GM12878 (cell line): ENCODE data around the gene PDPK1. TPM values are rescaled to one million over a fixed set of nuclear protein-coding genes. Genes with fewer than 3 reads are reported as not detected.

Source experiments
- CBFB ChIP-seq: IDR thresholded peaks from 2 replicates; pipeline ENCODE4 v1.6.1; 2016; ENCODE audit warnings: antibody characterized with exemption, low read depth
- CBX5 ChIP-seq: sonication (generic); IDR thresholded peaks from 2 replicates; pipeline ENCODE4 v1.6.1; 2016; ENCODE audit warnings: low read depth, moderate library complexity, mild to moderate bottlenecking, inconsistent platforms
- CHD1 ChIP-seq: IDR thresholded peaks from 2 replicates; pipeline ENCODE4 v1.6.1; 2012; ENCODE audit warnings: low read depth, low read length, improper control_type of control experiment
- EGR1 ChIP-seq, 2 experiments: IDR thresholded peaks; 1 replicate in 1 of 2; 2 replicates in 1 of 2; pipeline ENCODE4 v1.6.1; 2011 to 2012; ENCODE audit warnings: low read depth in 2 of 2, low read length in 2 of 2, borderline replicate concordance in 1 of 2, mild to moderate bottlenecking in 1 of 2, moderate library complexity in 1 of 2
- IKZF2 ChIP-seq, 2 experiments: fragments of 450-650 bp; IDR thresholded peaks; 2 replicates each; pipeline ENCODE4 v1.6.1; 2017; ENCODE audit warnings: mild to moderate bottlenecking in 2 of 2, moderate library complexity in 2 of 2
- JUNB ChIP-seq: IDR thresholded peaks from 2 replicates; pipeline ENCODE4 v1.6.1; 2016; ENCODE audit warnings: antibody characterized with exemption, mild to moderate bottlenecking
- MEF2B ChIP-seq: fragments of 450-650 bp; IDR thresholded peaks from 2 replicates; pipeline ENCODE4 v1.6.1; 2018; ENCODE audit warnings: mild to moderate bottlenecking, moderate library complexity; ENCODE audit not compliant: partially characterized antibody, poor library complexity, severe bottlenecking
- MYC ChIP-seq: IDR thresholded peaks from 2 replicates; pipeline ENCODE4 v1.6.1; 2011; ENCODE audit warnings: mild to moderate bottlenecking, low read length, moderate library complexity, inconsistent platforms; ENCODE audit not compliant: insufficient read depth, insufficient replicate concordance, insufficient read length, severe bottlenecking
- POLR2AphosphoS5 ChIP-seq: IDR thresholded peaks from 2 replicates; pipeline ENCODE4 v1.6.1; 2011; ENCODE audit warnings: mild to moderate bottlenecking, low read length, inconsistent platforms
- RAD51 ChIP-seq: fragments of 450-650 bp; IDR thresholded peaks from 2 replicates; pipeline ENCODE4 v1.6.1; 2016; ENCODE audit warnings: moderate library complexity, mild to moderate bottlenecking, inconsistent platforms
- RFX5 ChIP-seq: IDR thresholded peaks from 2 replicates; pipeline ENCODE4 v1.6.1; 2011; ENCODE audit warnings: low read depth, low read length, improper control_type of control experiment
- SMC3 ChIP-seq: IDR thresholded peaks from 2 replicates; pipeline ENCODE4 v1.6.1; 2011; ENCODE audit warnings: low read length, improper control_type of control experiment, borderline replicate concordance
- SUPT20H ChIP-seq: IDR thresholded peaks from 2 replicates; pipeline ENCODE4 v1.6.1; 2011; ENCODE audit warnings: low read depth, mild to moderate bottlenecking, low read length, moderate library complexity, borderline replicate concordance; ENCODE audit not compliant: control insufficient read depth
- TAF1 ChIP-seq: IDR thresholded peaks from 2 replicates; pipeline ENCODE4 v1.6.1; 2011; ENCODE audit warnings: mild to moderate bottlenecking, low read depth, low read length, borderline replicate concordance
- ZNF207 ChIP-seq: fragments of 450-650 bp; IDR thresholded peaks from 2 replicates; pipeline ENCODE4 v1.6.1; 2014; ENCODE audit warnings: antibody characterized with exemption, mild to moderate bottlenecking, borderline replicate concordance
- ZNF274 ChIP-seq: IDR thresholded peaks from one replicate; pipeline ENCODE4 v1.8.0; 2011; ENCODE audit not compliant: insufficient read length, insufficient read depth
- polyA plus RNA-seq, 11 experiments: library from polyadenylated mRNA; depleted of rRNA in 4 of 11; unstranded in 6 of 11; stranded (reverse) in 5 of 11; fragments of >200 nt; fragmentation: Nextera tagmentation in 4 of 11; fragmentation: Illumina TruSeq in 1 of 11; extraction: Ambion mirVana in 4 of 11; extraction: Trizol in 1 of 11; gene quantifications; 1 replicate in 1 of 11; 2 replicates in 10 of 11; pipeline versions ENCODE4 v1.2.1 to v1.2.3, GENCODE V29; 2011 to 2016; ENCODE audit warnings: inconsistent platforms in 2 of 11, missing spikeins in 2 of 11, low read depth in 1 of 11
- total RNA-seq, 4 experiments: library from RNA; depleted of rRNA in 3 of 4; stranded (reverse); fragments of >200 nt in 3 of 4; fragmentation: Illumina TruSeq in 1 of 4; extraction: Trizol in 1 of 4; gene quantifications; 2 replicates each; pipeline versions ENCODE4 v1.2.1 to v1.2.3, GENCODE V29; 2013 to 2021
- TF ChIP-seq, protein P1 (sequence below): IDR thresholded peaks from 2 replicates; pipeline ENCODE4 v1.6.1; 2012; ENCODE audit warnings: improper control_type of control experiment, low read depth, low read length; ENCODE audit not compliant: insufficient replicate concordance
- TF ChIP-seq, protein P2 (sequence below): fragments of 450-650 bp; IDR thresholded peaks from 2 replicates; pipeline ENCODE4 v1.6.1; 2017; ENCODE audit warnings: antibody characterized with exemption, mild to moderate bottlenecking, moderate library complexity

PDPK1 gene
- total and polyA plus RNA-seq, 10 of the 15 experiments (the other 5 are each of a cell fraction or from before 2014, with no cell fraction given) = 3.9 to 41.3 (median 25.5) TPM

DNA sequence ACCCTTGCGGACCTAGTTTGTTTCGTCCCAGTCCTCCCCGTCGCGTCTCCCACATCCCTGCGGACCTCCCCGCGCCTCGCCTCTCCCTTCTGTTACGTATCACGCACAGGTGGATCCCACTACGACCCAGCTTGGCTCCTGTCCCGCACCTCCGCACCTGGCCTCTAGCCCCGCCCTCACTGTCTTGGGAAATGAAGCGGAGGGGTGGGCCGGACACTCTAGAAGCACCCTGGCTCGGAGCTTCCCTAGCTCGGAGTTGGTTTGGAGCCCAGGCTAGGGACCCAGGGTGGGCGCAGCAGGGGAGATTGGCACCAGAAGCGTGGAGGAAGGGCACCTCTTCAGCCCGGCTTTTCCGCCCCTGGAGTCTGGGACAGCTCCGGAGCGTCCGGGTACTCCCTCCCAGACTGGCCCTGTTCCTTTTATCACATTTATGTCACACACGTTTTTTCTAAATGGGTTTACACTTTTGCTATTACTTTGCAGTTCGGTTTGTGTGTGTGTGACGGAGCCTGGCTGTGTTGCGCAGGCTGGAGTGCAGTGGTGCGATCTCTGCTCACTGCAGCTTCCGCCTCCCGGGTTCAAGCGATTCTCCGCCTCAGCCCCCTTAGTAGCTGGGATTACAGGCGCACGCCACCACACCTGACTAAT, 5.2 kb upstream of the PDPK1 start (continued):
- TF ChIP-seq, protein P1, sequence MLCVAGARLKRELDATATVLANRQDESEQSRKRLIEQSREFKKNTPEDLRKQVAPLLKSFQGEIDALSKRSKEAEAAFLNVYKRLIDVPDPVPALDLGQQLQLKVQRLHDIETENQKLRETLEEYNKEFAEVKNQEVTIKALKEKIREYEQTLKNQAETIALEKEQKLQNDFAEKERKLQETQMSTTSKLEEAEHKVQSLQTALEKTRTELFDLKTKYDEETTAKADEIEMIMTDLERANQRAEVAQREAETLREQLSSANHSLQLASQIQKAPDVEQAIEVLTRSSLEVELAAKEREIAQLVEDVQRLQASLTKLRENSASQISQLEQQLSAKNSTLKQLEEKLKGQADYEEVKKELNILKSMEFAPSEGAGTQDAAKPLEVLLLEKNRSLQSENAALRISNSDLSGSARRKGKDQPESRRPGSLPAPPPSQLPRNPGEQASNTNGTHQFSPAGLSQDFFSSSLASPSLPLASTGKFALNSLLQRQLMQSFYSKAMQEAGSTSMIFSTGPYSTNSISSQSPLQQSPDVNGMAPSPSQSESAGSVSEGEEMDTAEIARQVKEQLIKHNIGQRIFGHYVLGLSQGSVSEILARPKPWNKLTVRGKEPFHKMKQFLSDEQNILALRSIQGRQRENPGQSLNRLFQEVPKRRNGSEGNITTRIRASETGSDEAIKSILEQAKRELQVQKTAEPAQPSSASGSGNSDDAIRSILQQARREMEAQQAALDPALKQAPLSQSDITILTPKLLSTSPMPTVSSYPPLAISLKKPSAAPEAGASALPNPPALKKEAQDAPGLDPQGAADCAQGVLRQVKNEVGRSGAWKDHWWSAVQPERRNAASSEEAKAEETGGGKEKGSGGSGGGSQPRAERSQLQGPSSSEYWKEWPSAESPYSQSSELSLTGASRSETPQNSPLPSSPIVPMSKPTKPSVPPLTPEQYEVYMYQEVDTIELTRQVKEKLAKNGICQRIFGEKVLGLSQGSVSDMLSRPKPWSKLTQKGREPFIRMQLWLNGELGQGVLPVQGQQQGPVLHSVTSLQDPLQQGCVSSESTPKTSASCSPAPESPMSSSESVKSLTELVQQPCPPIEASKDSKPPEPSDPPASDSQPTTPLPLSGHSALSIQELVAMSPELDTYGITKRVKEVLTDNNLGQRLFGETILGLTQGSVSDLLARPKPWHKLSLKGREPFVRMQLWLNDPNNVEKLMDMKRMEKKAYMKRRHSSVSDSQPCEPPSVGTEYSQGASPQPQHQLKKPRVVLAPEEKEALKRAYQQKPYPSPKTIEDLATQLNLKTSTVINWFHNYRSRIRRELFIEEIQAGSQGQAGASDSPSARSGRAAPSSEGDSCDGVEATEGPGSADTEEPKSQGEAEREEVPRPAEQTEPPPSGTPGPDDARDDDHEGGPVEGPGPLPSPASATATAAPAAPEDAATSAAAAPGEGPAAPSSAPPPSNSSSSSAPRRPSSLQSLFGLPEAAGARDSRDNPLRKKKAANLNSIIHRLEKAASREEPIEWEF = no peak
- TF ChIP-seq CHD1 (no peak), CBFB (no peak), MYC (no peak), ZNF274 (no peak), EGR1 (IDR thresholded peaks at IDR 0.05; ENCODE audit: borderline replicate concordance in 1 of 2, low read depth in 2 of 2, low read length in 2 of 2) (no peak), CBX5 (no peak), SUPT20H (no peak), POLR2AphosphoS5 (no peak; the same call in 1 of the 2 replicates), RFX5 (no peak), IKZF2 (IDR thresholded peaks at IDR 0.05) (peak; percentile 41 to 47; a peak in 2 of 4 replicates), RAD51 (no peak), TAF1 (no peak), ZNF207 (no peak), JUNB (peak; percentile 43; the same call in 1 of the 2 replicates), SMC3 (no peak), MEF2B (peak; percentile 16)
- TF ChIP-seq, protein P2, sequence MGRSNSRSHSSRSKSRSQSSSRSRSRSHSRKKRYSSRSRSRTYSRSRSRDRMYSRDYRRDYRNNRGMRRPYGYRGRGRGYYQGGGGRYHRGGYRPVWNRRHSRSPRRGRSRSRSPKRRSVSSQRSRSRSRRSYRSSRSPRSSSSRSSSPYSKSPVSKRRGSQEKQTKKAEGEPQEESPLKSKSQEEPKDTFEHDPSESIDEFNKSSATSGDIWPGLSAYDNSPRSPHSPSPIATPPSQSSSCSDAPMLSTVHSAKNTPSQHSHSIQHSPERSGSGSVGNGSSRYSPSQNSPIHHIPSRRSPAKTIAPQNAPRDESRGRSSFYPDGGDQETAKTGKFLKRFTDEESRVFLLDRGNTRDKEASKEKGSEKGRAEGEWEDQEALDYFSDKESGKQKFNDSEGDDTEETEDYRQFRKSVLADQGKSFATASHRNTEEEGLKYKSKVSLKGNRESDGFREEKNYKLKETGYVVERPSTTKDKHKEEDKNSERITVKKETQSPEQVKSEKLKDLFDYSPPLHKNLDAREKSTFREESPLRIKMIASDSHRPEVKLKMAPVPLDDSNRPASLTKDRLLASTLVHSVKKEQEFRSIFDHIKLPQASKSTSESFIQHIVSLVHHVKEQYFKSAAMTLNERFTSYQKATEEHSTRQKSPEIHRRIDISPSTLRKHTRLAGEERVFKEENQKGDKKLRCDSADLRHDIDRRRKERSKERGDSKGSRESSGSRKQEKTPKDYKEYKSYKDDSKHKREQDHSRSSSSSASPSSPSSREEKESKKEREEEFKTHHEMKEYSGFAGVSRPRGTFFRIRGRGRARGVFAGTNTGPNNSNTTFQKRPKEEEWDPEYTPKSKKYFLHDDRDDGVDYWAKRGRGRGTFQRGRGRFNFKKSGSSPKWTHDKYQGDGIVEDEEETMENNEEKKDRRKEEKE = no peak
